Measurements from ENCODE around the gene DNAAF1. TPM values are rescaled to one million over a fixed set of nuclear protein-coding genes. Genes with fewer than 3 reads are reported as not detected.

DNAAF1 gene
- total RNA-seq, 4 donors from 2014 or later, result under 0.01 TPM; not detected in 3

DNA sequence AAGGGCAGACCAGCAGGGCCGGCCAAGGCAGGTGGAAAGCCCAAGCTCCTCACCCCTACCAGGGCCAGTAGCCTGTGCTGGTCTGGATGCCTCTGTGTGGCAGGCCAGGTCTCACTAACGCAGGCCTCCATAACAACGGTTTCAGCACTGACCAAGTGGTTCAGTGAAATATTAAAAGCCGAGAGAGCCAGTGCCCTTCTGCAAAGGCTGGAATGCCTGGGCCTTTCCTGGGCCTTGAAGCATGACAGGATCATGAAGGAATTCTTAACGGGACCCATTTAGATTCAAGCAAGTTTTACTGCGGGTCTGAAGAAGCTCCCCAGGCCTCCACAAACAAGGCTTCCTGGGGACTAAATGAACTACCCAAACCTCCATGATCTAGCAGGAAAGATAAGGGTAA, 62.1 kb downstream of the DNAAF1 start:
- no peak for DNase-seq
- Histone ChIP-seq H3K36me3 (no peaks in the 10 kb centered on the region), H3K27ac (no peak overlapping the region), H3K4me1 (no peaks in the 10 kb centered on the region), H3K4me3 (no peak overlapping the region), H3K27me3 (no peaks in the 10 kb centered on the region), H3K9me3 (no peaks in the 10 kb centered on the region)
- 71 to 75% methylated on average over 4 of the region's 6 CpGs for WGBS, 2 donors
- intact Hi-C loops (cut with DNase I), result no loop called here
- TF ChIP-seq POLR2A (IDR thresholded peaks at IDR 0.05), result no peak
- TF ChIP-seq, protein P1, sequence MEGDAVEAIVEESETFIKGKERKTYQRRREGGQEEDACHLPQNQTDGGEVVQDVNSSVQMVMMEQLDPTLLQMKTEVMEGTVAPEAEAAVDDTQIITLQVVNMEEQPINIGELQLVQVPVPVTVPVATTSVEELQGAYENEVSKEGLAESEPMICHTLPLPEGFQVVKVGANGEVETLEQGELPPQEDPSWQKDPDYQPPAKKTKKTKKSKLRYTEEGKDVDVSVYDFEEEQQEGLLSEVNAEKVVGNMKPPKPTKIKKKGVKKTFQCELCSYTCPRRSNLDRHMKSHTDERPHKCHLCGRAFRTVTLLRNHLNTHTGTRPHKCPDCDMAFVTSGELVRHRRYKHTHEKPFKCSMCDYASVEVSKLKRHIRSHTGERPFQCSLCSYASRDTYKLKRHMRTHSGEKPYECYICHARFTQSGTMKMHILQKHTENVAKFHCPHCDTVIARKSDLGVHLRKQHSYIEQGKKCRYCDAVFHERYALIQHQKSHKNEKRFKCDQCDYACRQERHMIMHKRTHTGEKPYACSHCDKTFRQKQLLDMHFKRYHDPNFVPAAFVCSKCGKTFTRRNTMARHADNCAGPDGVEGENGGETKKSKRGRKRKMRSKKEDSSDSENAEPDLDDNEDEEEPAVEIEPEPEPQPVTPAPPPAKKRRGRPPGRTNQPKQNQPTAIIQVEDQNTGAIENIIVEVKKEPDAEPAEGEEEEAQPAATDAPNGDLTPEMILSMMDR (IDR thresholded peaks at IDR 0.05), result no peak

GRCh38 chr16:84207879-84208278, 62.8 kb downstream of the DNAAF1 start:
- Histone ChIP-seq H3K4me3 (no peak overlapping the region), H3K36me3 (no peaks in the 10 kb centered on the region), H3K27ac (no peak overlapping the region), H3K9me3 (no peaks in the 10 kb centered on the region), H3K4me1 (no peaks in the 10 kb centered on the region), H3K27me3 (no peaks in the 10 kb centered on the region)
- intact Hi-C loops (cut with DNase I), result no loop called here
- no peak for DNase-seq
- WGBS, 2 donors, result 58 to 82% methylated on average over 4 to 5 of the region's 8 CpGs
- TF ChIP-seq POLR2A (IDR thresholded peaks at IDR 0.05), result no peak
- TF ChIP-seq, protein P1 (IDR thresholded peaks at IDR 0.05), result no peak

GRCh38 chr16:84209989-84210388, 64.9 kb downstream of the DNAAF1 start:
- 71 to 73% methylated on average over 2 of the region's 2 CpGs for WGBS, 2 donors
- H3K27me3 ChIP-seq, result no peaks in the 10 kb centered on the region

GRCh38 chr16:84212154-84212553, 67.0 kb downstream of the DNAAF1 start:
- Histone ChIP-seq H3K27me3 (no peaks in the 10 kb centered on the region), H3K9me3 (no peaks in the 10 kb centered on the region), H3K36me3 (no peaks in the 10 kb centered on the region), H3K4me1 (no peaks in the 10 kb centered on the region), H3K27ac (no peak overlapping the region), H3K4me3 (no peak overlapping the region)
- intact Hi-C loops (cut with DNase I), result no loop called here
- no peak for DNase-seq
- WGBS, 2 donors, result 48 to 76% methylated on average over 3 to 4 of the region's 4 CpGs
- no peak for TF ChIP-seq POLR2A (IDR thresholded peaks at IDR 0.05)
- TF ChIP-seq, protein P1 (IDR thresholded peaks at IDR 0.05), result no peak

More at GRCh38 chr16:84209989-84210388, 64.9 kb downstream of the DNAAF1 start:
- Histone ChIP-seq H3K36me3 (no peaks in the 10 kb centered on the region), H3K27ac (no peak overlapping the region), H3K9me3 (no peaks in the 10 kb centered on the region), H3K4me3 (no peak overlapping the region), H3K4me1 (no peaks in the 10 kb centered on the region)
- intact Hi-C loops (cut with DNase I), result no loop called here
- TF ChIP-seq, protein P1 (IDR thresholded peaks at IDR 0.05), result no peak
- TF ChIP-seq POLR2A (IDR thresholded peaks at IDR 0.05), result no peak
- no peak for DNase-seq

DNA sequence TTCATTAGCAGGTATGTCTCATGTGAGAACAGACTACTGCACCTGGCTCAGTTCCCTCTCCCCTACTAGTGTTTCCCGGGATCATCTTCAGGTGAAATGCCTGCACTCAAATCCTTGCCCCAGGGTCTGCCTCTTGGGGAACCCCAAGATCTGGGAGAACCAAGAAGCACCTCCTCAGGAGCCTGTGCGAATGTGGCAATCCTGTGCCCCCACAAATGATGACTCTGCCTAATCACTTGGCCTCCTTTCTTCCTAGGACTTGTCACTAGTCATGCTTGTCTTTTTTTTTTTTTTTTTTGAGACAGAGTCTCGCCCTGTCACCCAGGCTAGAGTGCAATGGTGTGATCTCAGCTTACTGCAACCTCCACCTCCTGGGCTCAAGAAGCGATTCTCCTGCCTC, 67.5 kb downstream of the DNAAF1 start:
- H3K4me3 ChIP-seq, result no peak overlapping the region
- WGBS, 2 donors, result 60 to 66% methylated on average over 2 to 4 of the region's 4 CpGs
- H3K4me1 ChIP-seq, result no peaks in the 10 kb centered on the region
- no peak for DNase-seq
- intact Hi-C loops (cut with DNase I), result no loop called here
- TF ChIP-seq POLR2A (IDR thresholded peaks at IDR 0.05), result no peak
- TF ChIP-seq, protein P1 (IDR thresholded peaks at IDR 0.05), result no peak
- no peaks in the 10 kb centered on the region for H3K36me3 ChIP-seq
- no peak overlapping the region for H3K27ac ChIP-seq
- no peaks in the 10 kb centered on the region for H3K9me3 ChIP-seq
- no peaks in the 10 kb centered on the region for H3K27me3 ChIP-seq

Measured in esophagus squamous epithelium (tissue), 5 donors.